ENCODE results near the gene SYCN. TPM values are rescaled to one million over a fixed set of nuclear protein-coding genes. Genes with fewer than 3 reads are reported as not detected.
"Not testable (repeated sequence)": the region's sequence is repeated elsewhere in the genome, so short reads cannot be mapped to it uniquely, and the experiment has no call there.

SYCN gene
- total RNA-seq, 4 donors from 2014 or later = not detected

DNA sequence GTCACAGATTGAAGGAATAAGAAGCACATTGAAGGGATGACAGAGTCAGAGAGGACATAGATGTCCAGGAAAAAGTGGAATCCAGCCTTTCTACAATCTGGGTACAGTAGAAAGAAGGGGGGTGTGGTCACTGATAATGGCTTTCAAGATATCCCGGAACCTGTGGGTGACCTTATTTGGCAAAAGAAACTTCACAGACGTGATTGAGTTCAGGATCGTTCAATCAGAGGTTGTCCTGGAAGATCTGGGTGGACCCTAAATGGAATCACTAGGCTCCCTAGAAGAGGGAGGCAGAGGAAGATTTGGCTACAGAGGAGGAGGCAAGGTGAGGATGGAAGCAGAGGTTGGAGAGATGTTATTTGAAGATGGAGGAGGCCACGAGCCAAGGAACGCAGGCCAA lies 13.0 kb upstream of the SYCN start:
- H3K9me3 ChIP-seq = peaks cover 0 to 32% (median 0%) of the 10 kb centered on the region in 3 donors
- no peak overlapping the region for H3K4me3 ChIP-seq
- peaks cover 82% of the 10 kb centered on the region for H3K27me3 ChIP-seq
- no peak for TF ChIP-seq POLR2A (IDR thresholded peaks at IDR 0.05)
- TF ChIP-seq, protein P1, sequence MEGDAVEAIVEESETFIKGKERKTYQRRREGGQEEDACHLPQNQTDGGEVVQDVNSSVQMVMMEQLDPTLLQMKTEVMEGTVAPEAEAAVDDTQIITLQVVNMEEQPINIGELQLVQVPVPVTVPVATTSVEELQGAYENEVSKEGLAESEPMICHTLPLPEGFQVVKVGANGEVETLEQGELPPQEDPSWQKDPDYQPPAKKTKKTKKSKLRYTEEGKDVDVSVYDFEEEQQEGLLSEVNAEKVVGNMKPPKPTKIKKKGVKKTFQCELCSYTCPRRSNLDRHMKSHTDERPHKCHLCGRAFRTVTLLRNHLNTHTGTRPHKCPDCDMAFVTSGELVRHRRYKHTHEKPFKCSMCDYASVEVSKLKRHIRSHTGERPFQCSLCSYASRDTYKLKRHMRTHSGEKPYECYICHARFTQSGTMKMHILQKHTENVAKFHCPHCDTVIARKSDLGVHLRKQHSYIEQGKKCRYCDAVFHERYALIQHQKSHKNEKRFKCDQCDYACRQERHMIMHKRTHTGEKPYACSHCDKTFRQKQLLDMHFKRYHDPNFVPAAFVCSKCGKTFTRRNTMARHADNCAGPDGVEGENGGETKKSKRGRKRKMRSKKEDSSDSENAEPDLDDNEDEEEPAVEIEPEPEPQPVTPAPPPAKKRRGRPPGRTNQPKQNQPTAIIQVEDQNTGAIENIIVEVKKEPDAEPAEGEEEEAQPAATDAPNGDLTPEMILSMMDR (IDR thresholded peaks at IDR 0.05) = no peak
- no peak for TF ChIP-seq POLR2AphosphoS5 (IDR thresholded peaks at IDR 0.05)
- no peak for TF ChIP-seq EP300 (IDR thresholded peaks at IDR 0.05)
- H3K36me3 ChIP-seq = no peaks in the 10 kb centered on the region
- no peaks in the 10 kb centered on the region for H3K4me1 ChIP-seq
- WGBS, 2 donors (ENCODE audit: low coverage in 1 of 2) = 78 to 80% methylated on average over 1 to 5 of the region's 5 CpGs
- no peak overlapping the region for H3K27ac ChIP-seq
- ATAC-seq = no peak

DNA sequence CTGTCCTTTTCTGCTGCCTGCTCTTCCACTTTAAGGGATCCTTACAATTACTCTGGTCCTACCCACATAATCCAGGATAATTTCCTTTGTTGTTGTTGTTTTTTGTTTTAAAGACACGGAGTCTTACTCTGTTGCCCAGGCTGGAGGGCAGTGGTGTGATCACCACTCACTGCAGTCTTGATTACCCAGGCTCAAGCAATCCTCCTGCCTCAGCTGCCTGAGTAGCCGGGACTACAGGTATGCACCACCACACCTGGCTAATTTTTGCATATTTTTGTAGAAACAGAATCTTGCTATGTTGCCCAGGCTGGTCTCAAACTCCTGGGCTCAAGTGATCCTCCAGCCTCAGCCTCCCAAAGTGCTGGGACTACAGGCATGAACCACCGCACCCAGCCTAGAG lies 11.3 kb upstream of the SYCN start:
- 68 to 100% methylated on average over 1 to 2 of the region's 3 CpGs for WGBS, 2 donors (ENCODE audit: low coverage in 1 of 2)
- ATAC-seq, H3K36me3 ChIP-seq, H3K27ac ChIP-seq, H3K4me1 ChIP-seq, H3K4me3 ChIP-seq: not testable (repeated sequence)
- peaks cover 75% of the 10 kb centered on the region for H3K27me3 ChIP-seq
- peaks cover 0 to 32% (median 0%) of the 10 kb centered on the region in 3 donors for H3K9me3 ChIP-seq

DNA sequence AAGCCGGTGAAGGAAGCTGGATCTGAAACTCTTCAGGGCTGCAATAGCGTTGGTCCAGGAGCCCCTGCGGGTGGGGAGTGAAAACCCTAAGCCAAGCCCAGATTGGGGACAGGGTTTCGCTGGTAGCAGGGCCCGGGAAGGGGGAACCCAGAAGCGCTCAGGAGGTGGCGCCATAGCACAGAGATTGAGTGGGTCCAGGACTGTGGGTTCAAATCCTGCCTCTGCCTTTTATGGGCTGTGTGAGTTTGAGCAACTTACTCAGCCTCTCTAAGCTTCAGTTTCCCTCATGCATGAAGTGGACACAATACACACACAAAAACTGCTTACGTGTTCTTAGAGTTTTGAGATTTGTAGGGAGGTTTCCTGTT lies 8.3 kb upstream of the SYCN start:
- H3K4me1 ChIP-seq = no peaks in the 10 kb centered on the region
- no peak overlapping the region for H3K27ac ChIP-seq
- peaks cover 0 to 24% (median 0%) of the 10 kb centered on the region in 3 donors for H3K9me3 ChIP-seq
- 20 to 27% methylated on average over 3 to 4 of the region's 8 CpGs for WGBS, 2 donors (ENCODE audit: low coverage in 1 of 2)
- no peak overlapping the region for H3K4me3 ChIP-seq
- no peaks in the 10 kb centered on the region for H3K36me3 ChIP-seq
- H3K27me3 ChIP-seq = peaks cover 59% of the 10 kb centered on the region
- no peak for ATAC-seq
- TF ChIP-seq EP300 (IDR thresholded peaks at IDR 0.05) (no peak), POLR2A (IDR thresholded peaks at IDR 0.05) (no peak), POLR2AphosphoS5 (IDR thresholded peaks at IDR 0.05) (no peak)
- TF ChIP-seq, protein P1 (IDR thresholded peaks at IDR 0.05) = peak in 1 of 4 experiments; percentile 30

DNA sequence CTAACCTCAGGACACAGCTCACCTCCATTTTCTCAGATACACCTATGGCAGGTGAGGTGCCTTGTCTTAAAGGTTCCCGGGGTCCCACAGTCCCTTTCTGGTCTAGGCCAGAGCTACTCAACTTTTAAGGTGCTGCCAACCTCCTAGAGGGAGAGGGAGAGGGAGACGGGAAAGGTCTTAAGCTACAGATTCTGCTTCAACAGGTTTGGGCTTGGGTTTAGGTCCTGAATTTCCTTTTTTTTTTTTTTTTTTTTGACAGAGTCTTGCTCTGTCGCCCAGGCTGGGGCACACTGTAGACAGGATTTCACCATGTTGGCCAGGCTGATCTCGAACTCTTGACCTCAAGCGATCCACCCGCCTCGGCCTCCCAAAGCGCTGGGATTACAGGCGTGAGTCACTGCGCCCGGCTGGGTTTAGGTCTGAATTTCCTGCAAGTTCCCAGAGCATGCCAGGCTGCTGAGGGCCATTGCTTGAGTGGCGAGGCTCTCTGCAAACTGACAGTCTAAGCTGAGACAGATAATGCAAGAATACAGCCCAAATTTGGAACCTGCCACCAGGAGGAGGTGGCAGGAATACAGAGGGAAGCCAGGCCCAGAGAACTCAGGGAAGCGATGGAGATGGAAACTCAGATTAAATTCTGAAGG lies 7.8 kb upstream of the SYCN start:
- WGBS, 2 donors (ENCODE audit: low coverage in 1 of 2) = 55 to 61% methylated on average over 3 of the region's 13 CpGs
- H3K27ac ChIP-seq = no peak overlapping the region
- no peak for ATAC-seq
- peaks cover 59% of the 10 kb centered on the region for H3K27me3 ChIP-seq
- H3K4me1 ChIP-seq = no peaks in the 10 kb centered on the region
- TF ChIP-seq POLR2AphosphoS5 (IDR thresholded peaks at IDR 0.05) (no peak), POLR2A (IDR thresholded peaks at IDR 0.05) (no peak), EP300 (IDR thresholded peaks at IDR 0.05) (no peak)
- TF ChIP-seq, protein P1 (IDR thresholded peaks at IDR 0.05) = no peak
- H3K9me3 ChIP-seq = peaks cover 0 to 19% (median 0%) of the 10 kb centered on the region in 3 donors
- no peaks in the 10 kb centered on the region for H3K36me3 ChIP-seq
- H3K4me3 ChIP-seq = no peak overlapping the region

DNA sequence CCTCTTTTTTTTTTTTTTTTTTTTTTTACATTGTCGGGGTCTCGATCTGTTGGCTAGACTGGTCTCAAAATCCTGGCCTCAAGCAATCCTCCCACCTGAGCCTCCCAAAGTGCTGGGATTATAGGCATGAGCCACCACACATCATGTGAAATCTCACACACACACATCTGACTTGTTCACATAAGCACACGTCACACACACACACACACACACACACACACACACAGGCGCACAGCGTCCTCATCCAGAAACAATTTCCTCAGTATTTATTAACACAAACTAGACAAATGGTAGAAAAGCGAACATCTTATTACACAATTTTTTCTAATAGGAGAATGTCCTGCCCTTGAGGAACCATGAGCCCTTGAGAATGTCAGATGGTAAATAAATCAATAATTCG lies 5.1 kb upstream of the SYCN start:
- ATAC-seq = no peak
- H3K27me3 ChIP-seq = peaks cover 62% of the 10 kb centered on the region
- H3K36me3 ChIP-seq = no peaks in the 10 kb centered on the region
- no peak overlapping the region for H3K4me3 ChIP-seq
- TF ChIP-seq, protein P1 (IDR thresholded peaks at IDR 0.05) = no peak
- TF ChIP-seq POLR2A (IDR thresholded peaks at IDR 0.05) = no peak
- TF ChIP-seq POLR2AphosphoS5 (IDR thresholded peaks at IDR 0.05) = no peak
- H3K4me1 ChIP-seq = no peaks in the 10 kb centered on the region
- no peak overlapping the region for H3K27ac ChIP-seq
- WGBS, 2 donors (ENCODE audit: low coverage in 1 of 2) = 56 to 63% methylated on average over 4 to 5 of the region's 7 CpGs
- no peaks in the 10 kb centered on the region for H3K9me3 ChIP-seq
